ENCODE data around the gene SMYD4.

DNA sequence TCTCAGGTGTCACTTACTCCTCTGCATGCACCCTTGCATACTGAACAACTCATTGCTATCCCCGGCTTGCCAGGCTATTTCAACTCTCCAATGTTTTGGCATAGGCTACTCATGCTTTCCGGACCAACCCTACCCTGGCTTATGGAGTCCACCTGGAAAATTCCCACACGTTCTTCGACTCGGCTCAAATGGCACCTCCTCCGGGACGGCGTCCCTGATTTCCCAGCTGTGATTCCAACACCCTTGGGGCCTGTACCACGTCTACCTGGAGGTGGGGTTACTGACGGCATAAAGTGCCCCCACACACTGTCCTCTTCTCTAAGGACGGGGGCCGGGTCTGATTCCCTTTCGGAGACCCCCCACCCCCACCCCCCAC lies 498 bp downstream of the SMYD4 start:
- TF ChIP-seq, protein P1, sequence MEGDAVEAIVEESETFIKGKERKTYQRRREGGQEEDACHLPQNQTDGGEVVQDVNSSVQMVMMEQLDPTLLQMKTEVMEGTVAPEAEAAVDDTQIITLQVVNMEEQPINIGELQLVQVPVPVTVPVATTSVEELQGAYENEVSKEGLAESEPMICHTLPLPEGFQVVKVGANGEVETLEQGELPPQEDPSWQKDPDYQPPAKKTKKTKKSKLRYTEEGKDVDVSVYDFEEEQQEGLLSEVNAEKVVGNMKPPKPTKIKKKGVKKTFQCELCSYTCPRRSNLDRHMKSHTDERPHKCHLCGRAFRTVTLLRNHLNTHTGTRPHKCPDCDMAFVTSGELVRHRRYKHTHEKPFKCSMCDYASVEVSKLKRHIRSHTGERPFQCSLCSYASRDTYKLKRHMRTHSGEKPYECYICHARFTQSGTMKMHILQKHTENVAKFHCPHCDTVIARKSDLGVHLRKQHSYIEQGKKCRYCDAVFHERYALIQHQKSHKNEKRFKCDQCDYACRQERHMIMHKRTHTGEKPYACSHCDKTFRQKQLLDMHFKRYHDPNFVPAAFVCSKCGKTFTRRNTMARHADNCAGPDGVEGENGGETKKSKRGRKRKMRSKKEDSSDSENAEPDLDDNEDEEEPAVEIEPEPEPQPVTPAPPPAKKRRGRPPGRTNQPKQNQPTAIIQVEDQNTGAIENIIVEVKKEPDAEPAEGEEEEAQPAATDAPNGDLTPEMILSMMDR (conservative IDR thresholded peaks at IDR 0.05; ENCODE audit: low read depth, low read length): no peak
- no peak for TF ChIP-seq EZH2phosphoT487 (IDR thresholded peaks at IDR 0.05; ENCODE audit: borderline replicate concordance, low read length)

Measured in PC-3 (cell line).